ENCODE measurements around the gene PRR20G. TPM values are rescaled to one million over a fixed set of nuclear protein-coding genes. Genes with fewer than 3 reads are reported as not detected.

PRR20G gene
- total and polyA plus RNA-seq, 2 of the 8 experiments (the other 6 are each of a cell fraction or from before 2014, with no cell fraction given), result 0.24 TPM; not detected in 1

GRCh38 chr3:127256138-127256537 is 31.7 kb downstream of the PRR20G start:
- Histone ChIP-seq H3K4me1 (replicated peaks in 1 of 4; ENCODE audit: control insufficient read depth in 3 of 4, insufficient read depth in 4 of 4, low read length in 3 of 4) (no peaks in the 10 kb centered on the region), H2AK5ac (ENCODE audit: low read depth, low read length) (no peak overlapping the region), H3K23me2 (ENCODE audit: low read depth, low read length) (no peaks in the 10 kb centered on the region), H2BK15ac (ENCODE audit: low read length) (no peak overlapping the region), H3K9me3 (ENCODE audit: insufficient read depth in 2 of 2, low read depth in 1 of 2, low read length in 1 of 2) (peaks cover 17 to 23% of the 10 kb centered on the region in 2 experiments), H3K9ac (replicated peaks in 1 of 4; ENCODE audit: extremely low read depth in 1 of 4, low read depth in 3 of 4, low read length in 3 of 4) (no peak overlapping the region), H4K20me1 (replicated peaks in 1 of 2; ENCODE audit: control insufficient read depth in 1 of 2, insufficient read depth in 2 of 2, low read length in 2 of 2) (no peaks in the 10 kb centered on the region), H3K4me3 (ENCODE audit: extremely low read depth in 1 of 4, insufficient read depth in 2 of 4, low read depth in 3 of 4, low read length in 4 of 4) (no peak overlapping the region), H2BK120ac (replicated peaks; ENCODE audit: low read depth, low read length) (no peak overlapping the region), H4K91ac (replicated peaks; ENCODE audit: insufficient read length, low read length) (no peak overlapping the region), H3K18ac (ENCODE audit: extremely low read depth, low read length) (no peak overlapping the region), H2BK5ac (ENCODE audit: low read depth, low read length) (no peak overlapping the region), H3K4me2 (ENCODE audit: insufficient read depth in 1 of 2, low read depth in 2 of 2, low read length in 2 of 2) (no peak overlapping the region), H4K8ac (ENCODE audit: extremely low read depth, insufficient read depth, low read length) (no peak overlapping the region), H3K14ac (ENCODE audit: insufficient read length) (no peak overlapping the region), H3K23ac (ENCODE audit: insufficient read length) (no peak overlapping the region), H3K27ac (ENCODE audit: low read depth, low read length) (no peak overlapping the region), H3K79me1 (ENCODE audit: low read depth, low read length) (no peaks in the 10 kb centered on the region), H3K56ac (replicated peaks; ENCODE audit: insufficient read length, low read depth, low read length) (no peak overlapping the region), H2BK20ac (ENCODE audit: low read length) (no peak overlapping the region), H2BK12ac (ENCODE audit: low read depth, low read length) (no peak overlapping the region), H3K27me3 (replicated peaks in 1 of 4; ENCODE audit: control insufficient read depth in 3 of 4, extremely low read depth in 1 of 4, insufficient read depth in 3 of 4, low read length in 3 of 4) (no peaks in the 10 kb centered on the region; a peak in 1 of 7 replicates), H2AFZ (ENCODE audit: low read length) (no peak overlapping the region), H3K79me2 (ENCODE audit: control insufficient read depth in 1 of 2, insufficient read depth in 2 of 2, low read length in 2 of 2) (no peaks in the 10 kb centered on the region), H4K5ac (ENCODE audit: insufficient read length, low read depth, low read length) (no peak overlapping the region), H3K36me3 (ENCODE audit: control insufficient read depth in 2 of 4, insufficient read depth in 4 of 4, low read length in 3 of 4) (no peaks in the 10 kb centered on the region), H3K4ac (replicated peaks; ENCODE audit: insufficient read length, low read depth, low read length) (no peak overlapping the region)
- WGBS, 2 experiments (ENCODE audit: extremely low coverage in 1 of 2, insufficient coverage in 1 of 2, insufficient read length in 1 of 2, insufficient replicate concordance in 2 of 2, low coverage in 1 of 2, low lambda C conversion rate in 2 of 2, missing lambda C conversion rate in 1 of 2), result 93% methylated on average over 5 of the region's 5 CpGs; no CpG with 5 or more reads in 1 of the 2 experiments
- ChIA-PET POLR2A (ENCODE audit: partially characterized antibody) (interaction anchor here (1.5 kb wide), 1 partner anchor 15 kb away, joined by 3 read pairs; no protein-coding TSS in a partner anchor), CTCF (ENCODE audit: partially characterized antibody) (no interaction called here)
- DNase-seq (ENCODE audit: low read depth in 1 of 2, low spot score in 2 of 2), result no peak
- no peak for FAIRE-seq
- TF ChIP-seq EZH2 (IDR thresholded peaks at IDR 0.05; ENCODE audit: low read depth, low read length, severe bottlenecking), result no peak
- TF ChIP-seq FOSL1 (IDR thresholded peaks at IDR 0.05; ENCODE audit: insufficient read depth, low read depth, low read length), result no peak
- TF ChIP-seq ATF2 (IDR thresholded peaks at IDR 0.05; ENCODE audit: low read length), result no peak
